CD4-positive, alpha-beta T cell treated with Interferon gamma for 1 hour (primary cell): ENCODE results near the gene JAML.

Experiments used
- DNase-seq: peaks from one replicate; pipeline ENCODE4 v3.0.0-alpha.2; 2020

JAML gene

GRCh38 chr11:118224511-118225188 lies at the start of gene JAML:
Gene JAML, minus strand, starts transcription at chr11:118225011. Its CDS starts 10,145 bp downstream, at chr11:118214866.
- peak; percentile 61 for DNase-seq

GRCh38 chr11:118274186-118274585 lies 49.4 kb upstream of the JAML start:
- DNase-seq: no peak

- no peak for DNase-seq
These were observed 47.2 kb upstream of the JAML start for GRCh38 chr11:118272001-118272400.

- no peak for DNase-seq
These were observed 42.7 kb upstream of the JAML start for GRCh38 chr11:118267486-118267885.

- DNase-seq: no peak
These were observed 41.1 kb upstream of the JAML start for GRCh38 chr11:118265954-118266353.

- DNase-seq: no peak
These were observed 40.0 kb upstream of the JAML start for GRCh38 chr11:118264569-118265465.

GRCh38 chr11:118263695-118264568 lies 39.1 kb upstream of the JAML start, which contains the start of gene MPZL2:
Gene MPZL2, minus strand, starts transcription at chr11:118264297. Its CDS starts 144 bp downstream, at chr11:118264153.
- DNase-seq: no peak

GRCh38 chr11:118263112-118263511 lies 38.3 kb upstream of the JAML start:
- DNase-seq: no peak

GRCh38 chr11:118260353-118260752 lies 35.5 kb upstream of the JAML start:
- DNase-seq: no peak

- DNase-seq: no peak
These were observed 34.3 kb upstream of the JAML start for GRCh38 chr11:118259138-118259537.

- no peak for DNase-seq
These were observed 33.6 kb upstream of the JAML start for GRCh38 chr11:118258410-118258809.

- no peak for DNase-seq
These were observed 27.9 kb upstream of the JAML start for GRCh38 chr11:118252688-118253087.

GRCh38 chr11:118251858-118252652 lies 27.2 kb upstream of the JAML start, which contains the start of gene MPZL3:
Gene MPZL3, minus strand, starts transcription at chr11:118252365. Its CDS starts 71 bp downstream, at chr11:118252294.
- peak; percentile 91 for DNase-seq

GRCh38 chr11:118247041-118247440 lies 22.2 kb upstream of the JAML start:
- no peak for DNase-seq

- DNase-seq: no peak
These were observed 21.2 kb upstream of the JAML start for GRCh38 chr11:118245936-118246562.

- DNase-seq: no peak
These were observed 19.4 kb upstream of the JAML start for GRCh38 chr11:118243993-118244762.

GRCh38 chr11:118243161-118243560 lies 18.4 kb upstream of the JAML start:
- no peak for DNase-seq

GRCh38 chr11:118241764-118242098 lies 16.9 kb upstream of the JAML start:
- DNase-seq: no peak

- DNase-seq: peak; percentile 59
These were observed 16.4 kb upstream of the JAML start for GRCh38 chr11:118240999-118241763.
